HG02943 (cell line): Measurements from ENCODE around the gene NDUFB10.

Experiments
- ATAC-seq: cut with Tn5 transposase; IDR thresholded peaks from one replicate; pipeline ENCODE4 v1.9.1; 2021; ENCODE audit warnings: mild to moderate bottlenecking, low read depth, moderate library complexity; ENCODE audit not compliant: unreplicated experiment

NDUFB10 gene

DNA sequence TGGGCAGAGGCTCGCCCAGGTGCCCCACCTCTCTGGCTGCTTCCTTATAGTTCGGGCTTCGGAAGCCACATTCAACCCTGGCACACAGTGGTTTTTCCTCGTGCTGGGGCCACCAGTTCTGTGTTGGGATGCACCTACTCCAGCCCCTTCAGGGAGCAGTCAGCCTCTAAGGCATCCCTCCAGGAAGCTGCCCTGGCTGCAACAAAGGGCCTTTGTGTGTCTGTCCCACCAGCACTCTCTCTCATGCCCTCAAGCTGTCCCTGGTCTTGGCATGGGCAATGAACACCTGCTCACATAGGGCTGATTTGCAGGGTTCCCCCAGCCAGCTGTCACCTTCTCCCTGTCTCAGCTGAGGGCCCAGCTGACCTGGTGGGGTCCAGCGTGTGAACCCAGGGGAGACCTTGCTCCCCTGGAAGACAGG is 22.7 kb downstream of the NDUFB10 start:
- ATAC-seq, result no peak

DNA sequence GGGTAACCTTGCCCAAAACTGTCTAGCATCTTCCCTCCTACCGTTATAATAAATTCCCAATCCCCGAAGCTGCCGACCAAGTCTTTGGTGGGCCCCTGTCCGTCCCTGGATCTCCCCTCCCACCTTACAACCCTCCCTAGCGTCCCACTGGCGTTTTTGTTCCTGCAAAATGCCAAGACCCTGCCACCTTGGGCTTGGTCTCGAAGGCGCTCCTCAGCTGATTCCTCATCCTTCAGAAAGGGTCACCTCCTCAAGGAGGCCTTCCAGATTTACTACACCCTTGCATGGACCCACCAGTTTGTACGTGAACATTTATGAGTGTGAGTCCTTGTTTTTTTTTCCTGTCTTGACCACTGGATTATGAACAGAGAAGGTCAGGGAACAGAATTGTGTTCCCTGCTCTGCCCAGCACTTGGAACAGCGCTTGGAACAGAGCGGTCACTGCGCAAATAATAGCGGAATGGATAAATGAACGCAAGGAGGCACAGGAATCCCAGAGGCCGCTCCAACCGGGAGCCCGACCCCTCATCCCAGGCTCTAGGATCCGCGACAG is 23.7 kb downstream of the NDUFB10 start:
- ATAC-seq, result no peak

DNA sequence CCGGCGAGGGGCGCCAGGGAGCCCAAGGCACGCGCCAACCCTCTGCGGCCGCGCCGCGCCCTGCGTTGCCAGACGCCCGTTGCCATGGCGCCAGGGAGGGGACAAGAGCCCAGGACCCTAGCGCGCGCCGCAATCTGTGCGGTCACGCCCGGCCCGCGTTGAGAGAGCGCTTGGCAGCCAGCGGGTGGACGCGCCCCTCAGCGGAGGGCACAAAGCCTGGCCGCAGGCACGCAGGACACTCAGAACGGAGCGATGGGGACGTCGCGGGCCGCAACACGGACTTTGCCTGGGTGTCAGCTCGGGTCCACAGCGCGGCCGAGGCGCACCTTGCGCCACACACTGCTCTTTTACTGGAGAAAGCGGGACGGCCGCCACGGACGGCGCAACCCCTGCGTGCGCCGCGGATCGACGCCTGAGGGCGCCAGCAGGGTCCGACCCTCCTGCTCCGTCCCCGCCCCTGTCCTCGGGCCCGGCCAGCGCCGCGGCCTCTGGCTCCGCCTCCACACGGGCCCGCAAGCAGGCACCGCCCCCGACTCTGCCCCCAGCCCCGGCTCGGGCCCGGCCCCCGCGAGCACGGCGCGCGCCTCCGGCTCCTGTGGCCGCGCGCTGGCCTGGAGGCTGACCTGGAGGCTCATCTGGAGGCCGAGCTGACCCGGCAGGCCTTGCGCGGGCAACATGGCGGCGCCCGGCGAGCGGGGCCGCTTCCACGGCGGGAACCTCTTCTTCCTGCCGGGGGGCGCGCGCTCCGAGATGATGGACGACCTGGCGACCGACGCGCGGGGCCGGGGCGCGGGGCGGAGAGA is 24.4 kb downstream of the NDUFB10 start, which contains the start of gene GFER:
Gene GFER (plus strand): TSS at position 650 of the 803 bp plus-strand sequence. CDS start 26 bp downstream, at position 676.
- ATAC-seq, result peak; percentile 61

DNA sequence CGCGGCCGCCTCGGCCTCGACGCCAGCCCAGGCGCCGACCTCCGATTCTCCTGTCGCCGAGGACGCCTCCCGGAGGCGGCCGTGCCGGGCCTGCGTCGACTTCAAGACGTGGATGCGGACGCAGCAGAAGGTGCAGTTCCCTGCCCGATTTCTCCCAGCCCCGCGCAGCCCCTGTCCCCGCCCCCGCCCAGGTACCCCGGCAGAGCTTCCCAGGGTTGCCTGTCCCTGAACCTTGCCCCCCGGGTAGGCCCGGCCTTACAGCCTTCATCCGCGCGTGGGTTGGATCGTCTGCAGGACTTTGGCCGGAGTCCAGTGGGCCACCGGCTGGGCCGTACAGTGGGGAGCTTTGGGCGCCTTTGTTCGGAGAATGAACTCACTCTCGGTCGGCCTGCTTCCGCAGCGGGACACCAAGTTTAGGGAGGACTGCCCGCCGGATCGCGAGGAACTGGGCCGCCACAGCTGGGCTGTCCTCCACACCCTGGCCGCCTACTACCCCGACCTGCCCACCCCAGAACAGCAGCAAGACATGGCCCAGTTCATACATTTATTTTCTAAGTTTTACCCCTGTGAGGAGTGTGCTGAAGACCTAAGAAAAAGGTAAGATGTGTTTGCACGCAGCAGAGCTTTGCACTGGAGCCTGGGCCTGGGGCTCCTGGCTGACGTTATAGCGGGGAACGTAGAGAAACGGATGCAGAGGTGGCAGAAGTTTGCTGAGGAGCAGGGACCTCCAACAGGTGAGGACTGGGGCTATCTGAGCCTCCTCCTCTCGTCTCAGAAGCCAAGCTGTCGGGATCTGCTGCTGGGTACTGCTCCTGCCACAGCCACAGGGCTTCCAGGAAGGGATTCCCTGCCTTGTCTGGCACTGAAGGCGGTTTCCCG is 25.2 kb downstream of the NDUFB10 start:
- ATAC-seq, result no peak

DNA sequence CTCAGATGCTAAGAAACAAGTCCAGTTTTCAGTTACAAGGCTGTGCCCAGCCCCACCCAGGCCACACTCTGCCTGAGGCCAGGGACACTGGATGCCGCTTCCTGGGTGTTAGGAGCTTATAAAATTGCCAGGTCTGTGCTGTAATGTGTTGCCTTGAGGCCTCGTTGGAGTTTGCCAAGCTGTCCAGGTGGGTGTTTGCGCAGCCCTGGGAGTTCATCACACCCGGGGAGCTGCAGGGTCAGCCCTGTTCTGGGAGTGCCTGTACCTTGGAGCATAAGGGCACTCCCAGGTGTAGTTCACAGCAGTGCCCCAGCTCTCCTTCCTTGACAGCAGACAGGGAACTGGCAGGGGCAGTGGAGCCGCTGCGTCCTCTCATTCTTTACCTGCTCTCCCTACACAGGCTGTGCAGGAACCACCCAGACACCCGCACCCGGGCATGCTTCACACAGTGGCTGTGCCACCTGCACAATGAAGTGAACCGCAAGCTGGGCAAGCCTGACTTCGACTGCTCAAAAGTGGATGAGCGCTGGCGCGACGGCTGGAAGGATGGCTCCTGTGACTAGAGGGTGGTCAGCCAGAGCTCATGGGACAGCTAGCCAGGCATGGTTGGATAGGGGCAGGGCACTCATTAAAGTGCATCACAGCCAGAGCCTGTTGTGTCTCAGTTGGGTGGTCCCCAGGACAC is 26.3 kb downstream of the NDUFB10 start:
- ATAC-seq, result no peak

DNA sequence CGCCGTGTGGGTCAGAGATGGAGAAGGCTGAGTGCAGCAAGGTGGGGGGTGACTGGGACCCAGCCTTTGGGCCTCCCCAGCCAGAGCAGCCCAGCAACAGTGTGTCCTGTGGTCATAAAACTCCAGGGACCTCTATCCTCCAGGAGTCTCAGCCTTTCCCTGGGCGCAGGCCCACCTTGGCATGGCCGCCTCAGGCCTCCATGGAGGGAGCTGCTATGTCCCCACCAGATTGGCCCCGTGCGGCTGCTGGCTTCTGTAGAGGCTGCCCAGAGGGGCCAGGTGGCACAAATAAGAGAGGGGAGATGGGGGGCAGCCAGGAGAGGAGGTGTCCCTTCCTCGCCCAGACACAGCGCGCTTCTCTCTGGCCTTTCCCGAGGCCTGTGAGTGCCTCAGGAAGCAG is 27.9 kb downstream of the NDUFB10 start:
- no peak for ATAC-seq

DNA sequence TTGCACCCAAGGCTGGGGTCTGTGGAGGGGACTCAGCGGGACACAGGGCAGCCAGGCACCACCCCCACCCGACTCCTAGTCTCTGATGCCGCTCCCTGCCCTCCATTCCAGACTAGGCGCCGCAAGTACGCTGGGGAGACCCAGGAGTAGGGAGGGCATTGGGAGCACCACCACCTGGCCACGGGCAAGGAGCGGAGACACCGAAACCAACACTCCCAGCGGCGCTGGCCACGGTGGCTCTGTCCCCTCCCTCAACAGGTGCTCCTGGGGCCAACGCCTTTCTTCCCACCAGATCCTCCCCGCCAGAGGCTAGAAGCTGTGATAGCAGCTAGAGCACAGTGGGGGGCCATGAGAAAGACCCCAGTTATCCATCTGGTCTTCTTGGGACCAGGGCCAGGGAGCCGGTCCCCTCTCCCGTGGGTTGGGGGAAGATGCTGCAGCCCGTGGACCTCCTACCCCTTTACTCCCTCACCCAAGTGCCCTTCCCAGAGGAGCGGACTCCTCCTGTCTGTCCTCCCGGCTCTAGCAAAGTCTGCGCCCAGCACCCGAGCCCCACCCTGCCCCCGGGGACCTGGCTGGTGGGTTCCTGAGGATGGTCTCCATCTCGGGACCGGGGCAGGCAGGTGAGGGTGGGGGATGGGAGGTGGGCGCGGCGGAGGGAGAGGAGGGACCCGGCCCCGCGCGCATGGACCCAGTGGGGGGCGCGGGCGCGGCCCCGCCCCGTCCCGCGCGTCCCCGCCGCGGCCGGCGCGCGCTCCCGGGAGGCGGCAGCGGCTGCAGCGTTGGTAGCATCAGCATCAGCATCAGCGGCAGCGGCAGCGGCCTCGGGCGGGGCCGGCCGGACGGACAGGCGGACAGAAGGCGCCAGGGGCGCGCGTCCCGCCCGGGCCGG is 30.1 kb downstream of the NDUFB10 start, which contains the start of gene SYNGR3:
Gene SYNGR3 (plus strand): TSS at position 762 of the 892 bp plus-strand sequence. CDS start 133 bp downstream, outside the sequence.
- ATAC-seq, result no peak

DNA sequence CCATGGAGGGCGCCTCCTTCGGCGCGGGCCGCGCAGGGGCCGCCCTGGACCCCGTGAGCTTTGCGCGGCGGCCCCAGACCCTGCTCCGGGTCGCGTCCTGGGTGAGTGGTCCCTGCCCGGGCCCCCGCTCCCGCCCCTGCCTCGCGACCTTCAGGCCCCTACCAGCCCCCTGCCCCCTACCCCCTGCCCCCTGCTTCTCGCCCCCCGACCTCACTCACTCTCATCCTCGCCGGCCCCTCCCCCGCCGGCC is 30.7 kb downstream of the NDUFB10 start:
- ATAC-seq, result no peak

DNA sequence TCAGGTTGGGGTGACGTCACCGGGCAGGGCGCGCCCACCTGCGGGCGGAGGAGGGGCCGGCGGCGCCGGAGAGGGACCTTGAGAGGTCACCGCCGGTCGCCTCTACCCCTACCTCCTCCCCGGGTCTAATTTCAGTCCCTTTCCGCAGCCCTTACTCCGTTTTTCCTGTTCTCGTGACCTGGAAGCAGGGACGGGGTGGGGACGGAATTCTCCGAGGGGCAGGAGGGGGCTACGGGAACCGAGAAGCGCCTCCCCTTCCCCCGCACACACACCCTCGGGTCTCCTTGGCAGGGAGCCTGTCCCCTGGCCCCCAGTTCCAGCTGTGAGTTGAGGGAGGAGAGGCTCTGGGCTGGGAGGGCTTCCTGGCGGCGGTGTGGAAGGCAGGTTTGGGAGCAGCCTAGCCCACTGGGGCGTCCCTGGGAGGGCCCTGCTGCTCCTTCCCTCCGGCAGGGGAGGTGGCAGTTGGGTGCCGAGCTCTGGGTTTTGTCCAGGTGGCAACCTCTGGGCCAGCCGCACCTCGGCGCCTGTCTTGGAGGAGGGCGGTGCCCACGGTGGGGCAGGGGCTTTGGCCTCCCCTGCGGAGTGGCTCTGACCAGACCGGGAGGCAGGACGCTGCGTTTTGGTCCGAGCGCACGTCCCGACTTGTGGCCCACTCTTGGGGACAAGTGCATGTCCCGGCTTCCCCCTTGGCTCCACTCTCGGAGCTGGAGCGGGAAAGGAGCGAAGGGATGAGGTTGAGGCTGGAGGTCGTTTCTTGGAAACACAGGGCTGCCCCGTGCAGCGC is 31.2 kb downstream of the NDUFB10 start:
- no peak for ATAC-seq

DNA sequence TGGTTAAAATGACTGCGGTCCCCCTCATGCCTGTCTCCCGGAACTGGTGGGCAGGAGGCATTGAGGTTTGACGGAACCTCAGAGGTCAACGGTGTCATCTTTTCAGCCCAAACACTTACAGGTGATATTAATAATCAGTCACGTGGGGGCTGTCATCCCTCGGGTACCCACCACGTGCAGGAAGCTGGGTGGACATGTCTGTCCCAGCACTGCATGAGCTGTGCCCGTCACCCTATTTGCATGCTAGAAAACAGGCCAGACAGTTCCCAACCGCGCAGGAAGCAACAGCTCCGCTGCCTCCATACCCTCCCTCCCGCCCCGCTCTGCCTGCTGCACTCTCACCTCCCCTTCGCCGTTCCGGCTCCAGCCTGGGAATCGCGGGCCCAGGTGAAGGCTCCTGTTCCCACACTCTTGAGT is 31.8 kb downstream of the NDUFB10 start:
- peak; percentile 45 for ATAC-seq

DNA sequence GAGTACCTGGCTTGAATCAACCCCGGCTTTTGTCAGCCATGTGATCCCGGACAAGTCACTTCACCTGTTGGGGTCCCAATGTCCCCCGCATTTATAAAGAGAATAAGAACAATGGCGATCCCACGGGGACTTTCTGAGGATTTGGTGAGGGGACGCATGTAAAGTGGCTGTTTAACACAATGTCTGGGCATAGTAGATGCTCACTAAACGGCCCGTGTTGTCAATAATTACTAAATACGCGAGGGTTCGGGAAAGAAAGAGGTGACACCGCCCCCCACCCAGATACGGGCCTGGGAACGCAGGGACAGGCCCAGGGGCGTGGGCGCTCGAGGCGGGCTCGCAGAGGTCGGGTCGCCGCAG is 32.2 kb downstream of the NDUFB10 start:
- no peak for ATAC-seq

DNA sequence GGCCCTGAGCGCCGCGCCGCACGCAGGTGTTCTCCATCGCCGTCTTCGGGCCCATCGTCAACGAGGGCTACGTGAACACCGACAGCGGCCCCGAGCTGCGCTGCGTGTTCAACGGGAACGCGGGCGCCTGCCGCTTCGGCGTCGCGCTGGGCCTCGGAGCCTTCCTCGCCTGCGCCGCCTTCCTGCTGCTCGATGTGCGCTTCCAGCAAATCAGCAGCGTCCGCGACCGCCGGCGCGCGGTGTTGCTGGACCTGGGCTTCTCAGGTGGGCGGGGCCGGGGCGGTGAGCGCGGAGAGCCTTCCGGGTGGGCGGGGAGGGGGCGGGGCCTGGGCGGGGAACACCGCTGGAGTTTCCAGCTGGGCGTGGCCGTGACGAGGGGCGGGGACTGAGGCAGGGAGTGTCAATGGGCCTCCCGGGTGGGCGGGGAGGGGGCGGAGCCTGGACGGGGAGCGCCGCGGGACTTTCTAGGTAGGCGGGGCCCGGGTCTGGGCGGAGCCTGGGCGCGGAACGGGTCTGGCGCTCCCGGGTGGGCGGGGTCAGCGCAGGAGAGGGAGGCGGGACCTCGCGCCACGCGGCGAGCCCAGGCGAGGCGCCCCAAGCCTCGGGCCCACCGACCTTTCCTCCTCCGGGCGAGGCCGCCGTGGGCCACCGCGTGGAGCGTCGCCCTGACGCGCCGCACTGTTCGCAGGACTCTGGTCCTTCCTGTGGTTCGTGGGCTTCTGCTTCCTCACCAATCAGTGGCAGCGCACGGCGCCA is 32.8 kb downstream of the NDUFB10 start:
- peak; percentile 41 for ATAC-seq

DNA sequence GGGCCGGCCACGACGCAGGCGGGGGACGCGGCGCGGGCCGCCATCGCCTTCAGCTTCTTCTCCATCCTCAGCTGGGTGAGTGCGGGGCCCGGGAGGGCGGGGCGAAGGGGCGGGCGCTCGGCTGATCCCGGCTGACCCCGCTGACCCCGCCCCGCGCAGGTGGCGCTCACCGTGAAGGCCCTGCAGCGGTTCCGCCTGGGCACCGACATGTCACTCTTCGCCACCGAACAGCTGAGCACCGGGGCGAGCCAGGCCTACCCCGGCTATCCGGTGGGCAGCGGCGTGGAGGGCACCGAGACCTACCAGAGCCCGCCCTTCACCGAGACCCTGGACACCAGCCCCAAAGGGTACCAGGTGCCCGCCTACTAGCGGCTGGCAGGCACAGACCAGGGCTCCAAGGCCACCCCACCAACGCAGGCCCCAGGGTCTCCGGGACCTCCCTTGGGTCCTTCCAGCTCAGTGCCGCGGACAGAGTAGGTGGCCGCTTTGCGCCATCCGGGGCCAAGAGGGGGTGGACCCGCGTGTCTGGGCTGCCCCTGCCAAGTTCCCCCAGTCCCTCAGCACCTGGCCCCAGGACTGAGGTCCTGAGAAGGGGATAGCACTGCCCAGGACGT is 33.5 kb downstream of the NDUFB10 start:
- no peak for ATAC-seq

DNA sequence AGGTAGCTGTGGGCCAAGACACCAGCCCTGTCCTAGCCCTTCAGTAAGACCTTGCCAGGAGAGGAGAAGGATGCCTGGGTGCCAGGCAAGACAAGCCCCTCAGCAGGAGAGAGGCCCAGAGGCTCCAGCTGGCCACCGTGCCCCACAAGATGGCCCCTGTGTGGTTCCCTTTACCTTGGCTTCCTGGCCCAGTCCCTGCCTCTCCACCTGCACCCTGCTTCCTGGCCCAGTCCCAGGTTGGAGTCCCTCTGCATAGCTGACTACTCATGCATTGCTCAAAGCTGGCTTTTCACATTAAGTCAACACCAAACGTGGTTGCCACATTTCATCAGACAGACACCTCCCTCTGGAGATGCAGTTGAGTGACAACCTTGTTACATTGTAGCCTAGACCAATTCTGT is 34.4 kb downstream of the NDUFB10 start:
- ATAC-seq, result no peak

DNA sequence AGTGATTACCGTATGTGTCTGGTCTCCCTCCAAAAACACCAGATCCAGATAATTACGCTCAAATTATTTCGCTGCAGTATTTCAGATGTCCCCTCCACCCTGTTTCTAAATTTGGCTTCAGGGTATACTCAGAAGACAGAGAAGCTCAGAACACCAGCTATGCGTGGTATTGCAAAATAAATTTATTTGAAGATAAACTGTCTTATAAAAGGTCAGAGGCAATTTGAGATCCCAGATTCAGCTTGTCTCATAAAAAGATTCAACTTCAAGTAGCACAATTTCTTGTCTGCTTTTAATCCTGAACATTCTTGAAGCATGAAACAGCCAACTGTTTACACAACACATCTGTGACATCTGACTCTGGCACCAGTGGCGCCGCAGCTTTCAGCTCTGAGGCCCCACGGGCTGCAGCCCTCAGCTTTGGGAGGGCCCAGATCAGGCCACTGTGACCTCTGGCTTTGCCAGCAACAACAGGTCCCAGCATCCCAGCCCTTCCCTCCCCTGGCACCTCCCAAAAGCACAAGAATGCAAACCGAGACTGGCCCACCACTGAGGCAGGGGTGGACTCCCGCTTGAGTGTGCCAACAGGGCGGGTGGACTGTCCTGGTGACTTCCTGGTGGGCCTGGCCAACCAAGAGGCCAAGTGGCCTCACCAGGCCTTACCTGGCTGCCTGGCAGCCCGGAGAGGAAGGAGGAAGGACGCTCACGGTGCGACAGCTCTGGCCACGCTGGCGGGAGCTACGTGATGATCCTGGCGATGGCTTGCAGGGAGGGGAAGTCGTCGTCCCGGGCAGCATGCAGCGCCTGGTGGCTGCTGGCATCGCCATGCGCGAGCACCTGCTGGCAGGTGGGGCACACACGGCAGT is 38.4 kb downstream of the NDUFB10 start:
- no peak for ATAC-seq

DNA sequence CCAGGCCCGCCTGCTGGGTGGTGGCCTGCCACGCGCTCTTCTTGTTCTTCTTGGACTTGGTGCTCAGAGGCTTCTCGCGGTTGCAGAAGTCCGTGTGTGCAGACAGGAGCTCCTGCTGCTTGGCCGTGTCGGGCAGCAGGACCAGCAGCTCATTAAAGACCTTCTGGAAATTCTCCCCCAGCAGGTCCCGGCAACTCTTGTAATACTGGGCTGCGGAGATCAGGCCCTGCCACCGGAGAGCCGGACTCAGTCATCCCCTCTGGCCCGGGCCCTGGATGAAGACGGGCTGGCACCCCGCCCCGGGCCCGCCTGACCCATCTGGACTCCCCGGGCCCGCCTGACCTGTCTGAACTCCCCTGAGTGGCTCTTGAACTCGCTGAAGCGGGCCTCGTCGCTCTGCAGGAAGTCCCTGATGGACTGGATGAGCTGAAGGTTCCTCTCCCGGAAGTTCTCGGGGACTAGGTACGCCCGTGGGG is 39.1 kb downstream of the NDUFB10 start:
- ATAC-seq, result no peak
